GM19438 (cell line): Measurements from ENCODE around the gene HJURP.

Experiments
- ATAC-seq: cut with Tn5 transposase; IDR thresholded peaks from one replicate; pipeline ENCODE4 v1.9.1; 2021; ENCODE audit warnings: low read depth; ENCODE audit not compliant: unreplicated experiment

The HJURP gene

GRCh38 chr2:233832414-233832813 is 21.9 kb downstream of the HJURP start:
- no peak for ATAC-seq

GRCh38 chr2:233831861-233832260 is 22.5 kb downstream of the HJURP start:
- no peak for ATAC-seq

- no peak for ATAC-seq
Measured at GRCh38 chr2:233831011-233831721, 23.2 kb downstream of the HJURP start.

GRCh38 chr2:233830111-233830802 is 24.1 kb downstream of the HJURP start:
- no peak for ATAC-seq

- ATAC-seq = no peak
Measured at GRCh38 chr2:233829193-233830110, 24.9 kb downstream of the HJURP start.

- no peak for ATAC-seq
Measured at GRCh38 chr2:233828546-233829192, 25.7 kb downstream of the HJURP start.

GRCh38 chr2:233824373-233824772 is 30.0 kb downstream of the HJURP start:
- ATAC-seq = no peak

GRCh38 chr2:233823731-233824121 is 30.6 kb downstream of the HJURP start:
- no peak for ATAC-seq

- no peak for ATAC-seq
Measured at GRCh38 chr2:233822781-233823730, 31.3 kb downstream of the HJURP start.

GRCh38 chr2:233822101-233822771 is 32.1 kb downstream of the HJURP start:
- ATAC-seq = no peak

- ATAC-seq = no peak
Measured at GRCh38 chr2:233821709-233822100, 32.6 kb downstream of the HJURP start.

GRCh38 chr2:233821196-233821595 is 33.1 kb downstream of the HJURP start:
- no peak for ATAC-seq

GRCh38 chr2:233820774-233821105 is 33.6 kb downstream of the HJURP start:
- no peak for ATAC-seq

GRCh38 chr2:233819884-233820773 is 34.2 kb downstream of the HJURP start:
- no peak for ATAC-seq

GRCh38 chr2:233818639-233819621 is 35.4 kb downstream of the HJURP start:
- no peak for ATAC-seq

- ATAC-seq = no peak
Measured at GRCh38 chr2:233817995-233818638, 36.2 kb downstream of the HJURP start.
